GM19238 (cell line): ENCODE data around the gene CAMKK2.
"Not testable (repeated sequence)": the region's sequence is repeated elsewhere in the genome, so short reads cannot be mapped to it uniquely, and the experiment has no call there.

Experiments used
- DNase-seq: peaks from one replicate; pipeline ENCODE4 v3.0.0; 2011; ENCODE audit warnings: low spot score; ENCODE audit not compliant: insufficient read length

The CAMKK2 gene

DNA sequence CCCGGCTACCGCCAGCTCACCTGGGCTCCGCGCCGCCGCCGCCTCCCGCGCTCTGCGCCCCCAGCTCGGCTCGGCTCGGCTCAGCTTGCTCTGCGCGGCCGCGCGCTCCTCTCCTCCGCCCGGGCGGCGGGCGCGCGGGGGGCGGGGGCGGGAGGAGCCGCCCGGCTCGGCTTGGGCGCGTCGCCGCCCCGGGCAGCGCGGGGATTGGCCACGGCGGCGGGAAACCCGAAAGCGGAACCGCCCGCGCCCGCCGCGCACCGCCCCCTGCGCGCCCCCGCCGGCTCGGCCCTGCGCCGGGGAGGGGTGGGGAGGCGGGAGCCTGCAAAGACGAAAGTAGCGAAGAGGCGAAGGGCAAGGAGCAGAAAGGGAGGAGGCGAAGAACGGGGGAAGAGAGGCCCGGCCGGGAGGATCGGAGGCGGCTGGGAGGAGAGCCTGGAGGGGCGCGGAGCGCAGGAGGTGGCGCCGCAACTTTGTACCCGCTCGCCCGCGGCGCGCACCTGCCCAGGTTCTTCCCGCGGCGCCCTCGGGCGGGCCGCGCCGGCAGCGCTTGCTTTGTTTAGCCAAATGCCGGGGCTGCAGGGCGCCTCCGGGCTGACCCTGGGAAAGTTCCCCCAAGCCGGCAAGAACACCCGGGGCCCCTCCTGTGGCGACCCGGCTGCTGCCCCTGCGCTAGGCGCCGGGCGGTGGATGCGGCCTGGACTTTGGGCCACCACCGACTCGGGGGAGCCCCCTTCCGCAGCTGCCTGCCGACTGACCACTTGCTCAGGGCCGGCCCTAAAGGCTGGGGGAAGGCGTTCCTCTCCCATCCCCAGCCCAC, at the start of gene CAMKK2:
CAMKK2 (minus strand) TSS at position 92 of the 817 bp plus-strand sequence. CDS start 22,183 bp downstream, outside the sequence.
- peak; percentile 95 for DNase-seq

DNA sequence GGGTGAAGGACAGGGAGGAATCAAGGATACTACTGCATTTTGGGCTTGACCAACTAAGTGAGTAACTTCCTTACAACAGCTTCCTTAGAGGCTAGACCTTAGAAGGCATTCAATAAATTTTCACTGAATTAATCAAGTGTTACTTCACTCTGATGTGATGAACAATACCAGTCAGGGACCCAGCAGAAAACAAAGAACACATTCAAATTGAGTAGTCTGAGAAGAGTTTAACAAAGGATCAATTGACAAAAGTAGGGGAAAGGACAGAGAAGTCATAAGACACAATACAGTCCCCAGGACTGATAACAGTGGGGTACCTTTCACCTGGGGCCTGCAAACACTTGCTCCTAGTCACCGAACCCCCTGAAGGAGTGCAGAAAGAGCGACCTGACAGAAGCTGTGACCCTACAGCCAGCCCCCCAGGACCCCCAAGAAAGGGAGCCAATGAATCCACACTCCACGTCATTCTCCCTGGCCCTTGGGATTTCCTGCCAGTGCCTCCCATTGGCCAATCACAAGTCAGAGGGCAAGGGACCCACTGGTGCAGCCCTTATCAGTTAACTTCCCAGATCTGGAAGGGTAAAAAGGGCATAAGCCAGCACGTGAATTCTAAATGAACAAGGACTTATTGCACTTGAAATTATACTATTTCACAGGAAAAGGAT, 48.8 kb upstream of the CAMKK2 start:
- DNase-seq = no peak

DNA sequence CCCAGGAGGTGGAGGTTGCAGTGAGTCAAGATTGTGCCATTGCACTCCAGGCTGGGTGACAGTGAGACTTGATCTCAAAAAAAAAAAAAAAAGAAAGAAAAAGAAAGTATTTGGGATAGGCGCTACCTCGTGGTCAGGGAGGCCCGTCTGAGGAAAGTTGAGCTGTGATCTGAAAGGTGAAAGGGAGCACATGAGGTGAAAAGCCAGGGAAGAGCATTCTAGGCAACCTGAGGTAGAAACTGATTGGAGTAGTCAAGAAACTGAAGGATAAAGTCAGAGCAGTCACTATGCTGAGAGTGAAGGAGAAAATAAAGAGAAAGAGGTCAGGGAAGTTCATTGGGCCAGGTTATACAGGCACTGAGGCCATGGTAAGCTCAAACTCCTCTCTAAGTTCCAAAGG, 48.0 kb upstream of the CAMKK2 start:
- no peak for DNase-seq

DNA sequence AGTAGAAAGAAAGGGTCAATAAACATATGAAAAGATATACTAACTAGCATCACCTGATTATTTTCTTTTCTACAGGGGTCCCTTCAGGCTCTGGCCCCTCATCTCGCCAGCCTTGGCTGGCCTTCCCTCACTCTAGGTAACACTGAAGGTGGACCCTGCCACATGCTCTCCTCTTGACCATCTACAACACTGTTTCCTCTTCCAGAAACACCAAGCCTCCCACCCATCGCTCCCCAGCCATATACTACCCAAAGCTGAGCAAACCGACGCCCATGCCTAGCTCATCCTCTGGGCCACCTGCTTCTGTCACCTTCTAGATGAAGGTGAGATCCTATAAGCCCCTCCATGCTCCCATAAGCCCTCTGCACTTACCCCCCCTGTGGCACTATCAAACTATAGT, 40.9 kb upstream of the CAMKK2 start:
- DNase-seq = no peak

DNA sequence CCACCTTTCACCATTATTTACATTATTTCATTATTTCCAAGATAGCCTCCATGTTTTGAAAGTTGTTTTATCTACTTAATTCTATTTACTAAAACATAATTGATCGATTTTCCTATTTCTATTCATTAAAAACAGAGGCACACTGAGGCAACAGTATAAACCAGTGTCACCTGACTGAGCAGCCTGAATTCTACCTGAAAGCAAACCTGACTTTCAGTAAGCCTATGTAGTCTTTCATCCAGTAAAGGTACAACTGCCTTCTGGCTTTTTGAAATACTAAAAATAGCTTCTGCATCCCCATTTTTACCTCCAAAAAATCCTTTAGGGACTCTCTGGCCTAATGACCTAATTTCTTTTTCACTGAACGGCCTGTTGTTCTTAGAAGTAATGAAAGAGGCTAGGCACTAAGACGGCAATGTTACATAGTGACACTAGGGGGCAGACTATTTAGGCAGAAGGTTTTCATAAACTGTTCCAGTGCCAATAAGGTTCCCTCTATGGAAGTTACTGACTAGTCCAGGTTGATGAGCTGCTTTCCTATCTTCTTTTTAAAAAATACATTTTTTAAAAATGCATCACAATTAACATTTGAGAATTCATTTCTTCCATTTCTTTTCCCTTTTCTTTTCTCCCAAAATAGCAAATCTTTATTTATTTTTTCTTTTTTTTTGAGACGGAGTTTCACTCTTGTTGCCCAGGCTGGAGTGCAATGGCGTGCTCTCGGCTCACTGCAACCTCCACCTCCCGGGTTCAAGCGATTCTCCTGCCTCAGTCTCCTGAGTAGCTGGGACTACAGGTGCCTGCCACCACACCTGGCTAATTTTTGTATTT, 38.2 kb upstream of the CAMKK2 start:
- peak; percentile 43 for DNase-seq

DNA sequence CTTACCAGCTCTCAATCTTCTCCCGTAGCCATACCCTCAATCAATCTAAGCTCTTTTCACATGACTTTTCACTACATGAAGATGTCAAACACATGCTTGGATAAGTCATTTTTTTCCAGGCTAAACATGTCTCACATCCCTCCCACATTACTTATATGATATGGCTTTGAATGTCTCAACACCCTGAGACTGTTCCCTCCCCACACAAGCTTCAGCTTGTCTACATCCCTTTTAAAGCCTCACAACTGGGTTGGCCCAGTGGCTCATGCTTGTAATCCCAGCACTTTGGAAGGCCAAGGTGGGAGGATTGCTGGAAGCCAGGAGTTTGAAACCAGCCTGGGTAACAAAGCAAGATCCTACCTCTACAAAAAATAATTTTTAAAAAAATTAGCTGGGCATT, 37.2 kb upstream of the CAMKK2 start:
- DNase-seq = no peak

DNA sequence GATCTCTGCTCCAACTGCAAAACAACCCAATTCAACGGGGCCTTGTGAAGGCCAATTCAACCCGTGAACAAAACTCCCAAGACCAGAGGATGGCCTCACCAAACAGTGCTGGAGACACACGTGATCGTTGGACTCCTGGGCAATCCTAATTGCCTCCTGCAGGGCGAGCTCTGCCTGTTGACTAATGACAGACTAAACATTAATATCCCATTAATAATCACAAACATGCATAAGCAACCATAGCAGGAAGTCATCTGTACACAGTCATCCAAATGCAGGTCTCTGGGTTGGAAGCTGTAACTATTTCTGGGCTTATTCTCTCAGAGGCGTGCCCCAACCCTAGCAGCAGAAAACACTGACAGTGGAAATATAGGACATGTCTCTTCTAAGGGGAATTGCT, 34.7 kb upstream of the CAMKK2 start:
- DNase-seq = no peak

DNA sequence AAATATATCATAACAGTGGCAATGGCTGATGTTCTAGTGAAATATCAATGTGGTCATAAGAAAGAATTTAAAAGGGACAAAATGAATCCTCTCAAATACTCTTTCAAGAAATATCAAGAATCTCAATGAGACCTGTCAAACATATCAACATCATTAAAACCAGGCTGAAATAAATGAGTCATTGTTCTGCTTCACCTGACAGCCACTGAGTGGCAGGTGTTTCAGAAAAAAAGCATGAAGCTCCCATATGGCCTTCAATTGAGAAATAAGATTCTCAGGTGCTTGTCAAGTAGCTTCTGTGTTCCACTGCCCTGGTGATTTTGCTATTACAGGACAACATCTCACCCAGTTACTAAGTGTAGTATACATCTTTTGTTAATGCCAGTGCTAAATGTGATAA, 34.2 kb upstream of the CAMKK2 start:
- no peak for DNase-seq

DNA sequence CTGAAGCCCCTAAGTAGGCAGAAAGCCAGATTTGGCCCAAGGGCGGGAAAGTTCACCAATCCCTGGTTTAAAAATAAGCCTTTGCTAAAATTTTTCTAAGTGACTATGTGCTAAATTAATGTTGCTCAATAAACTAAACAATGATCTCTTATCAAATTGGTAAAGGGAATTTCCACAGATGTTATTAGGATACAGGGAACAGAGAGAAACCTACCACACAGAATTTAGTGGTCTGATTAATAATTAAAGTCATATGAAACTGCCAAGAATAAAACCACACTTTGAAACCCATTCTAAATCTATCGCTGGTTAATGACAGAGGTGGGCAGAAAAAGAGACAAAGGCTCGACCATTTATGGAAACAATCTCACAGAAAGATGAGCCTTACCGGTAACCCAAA, 33.7 kb upstream of the CAMKK2 start:
- DNase-seq = no peak

DNA sequence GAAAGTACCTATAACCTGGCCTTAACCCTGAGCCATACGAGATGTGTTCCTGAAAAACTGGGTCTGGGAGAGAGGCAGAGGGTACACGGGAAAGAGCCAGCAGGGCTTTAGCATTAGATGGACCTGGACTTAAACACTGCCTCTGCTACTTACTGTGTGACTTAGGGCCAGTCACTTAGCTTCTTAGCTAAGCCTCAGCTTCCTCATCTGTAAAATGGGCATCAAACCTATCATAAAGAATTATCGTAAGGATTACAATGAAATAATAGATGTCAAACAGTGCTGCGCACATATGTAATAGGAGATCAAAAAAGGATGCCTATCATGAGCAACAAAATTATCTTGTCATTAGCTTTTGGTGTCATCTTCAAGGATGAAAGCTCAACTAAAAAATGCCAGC, 32.1 kb upstream of the CAMKK2 start:
- no peak for DNase-seq

DNA sequence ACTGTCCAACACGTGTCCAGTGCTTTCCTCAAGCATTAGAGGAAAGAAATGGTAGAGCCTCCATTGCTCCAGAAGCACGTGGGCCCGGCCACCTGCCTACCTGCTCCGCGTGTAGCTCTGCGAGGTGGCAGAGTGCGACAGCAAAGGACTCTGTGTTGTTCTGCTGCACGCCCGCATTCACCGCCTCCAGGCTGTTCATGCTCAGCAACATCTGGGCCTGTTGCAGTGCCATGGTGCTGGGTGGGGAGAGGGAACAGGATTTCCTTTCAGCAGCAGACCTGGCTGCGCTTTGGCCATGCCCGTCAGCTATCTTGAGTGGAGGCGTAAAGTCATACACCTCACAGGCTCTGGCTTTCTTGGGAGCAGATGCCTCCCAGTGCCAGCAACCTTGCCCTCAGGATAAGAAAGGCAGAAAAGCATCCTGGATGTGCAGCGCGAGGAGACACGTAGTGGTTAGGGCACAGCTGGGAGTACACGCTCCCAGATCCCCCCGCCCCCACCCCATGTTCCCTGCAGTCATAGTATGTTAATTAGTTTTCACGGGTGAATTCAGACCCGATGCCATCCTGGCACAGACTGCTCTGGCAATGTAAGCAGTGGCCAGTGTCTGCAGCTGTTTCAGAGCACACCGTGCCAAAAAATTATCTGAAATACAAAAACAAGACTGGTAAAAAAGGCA, 30.6 kb upstream of the CAMKK2 start:
- no peak for DNase-seq

DNA sequence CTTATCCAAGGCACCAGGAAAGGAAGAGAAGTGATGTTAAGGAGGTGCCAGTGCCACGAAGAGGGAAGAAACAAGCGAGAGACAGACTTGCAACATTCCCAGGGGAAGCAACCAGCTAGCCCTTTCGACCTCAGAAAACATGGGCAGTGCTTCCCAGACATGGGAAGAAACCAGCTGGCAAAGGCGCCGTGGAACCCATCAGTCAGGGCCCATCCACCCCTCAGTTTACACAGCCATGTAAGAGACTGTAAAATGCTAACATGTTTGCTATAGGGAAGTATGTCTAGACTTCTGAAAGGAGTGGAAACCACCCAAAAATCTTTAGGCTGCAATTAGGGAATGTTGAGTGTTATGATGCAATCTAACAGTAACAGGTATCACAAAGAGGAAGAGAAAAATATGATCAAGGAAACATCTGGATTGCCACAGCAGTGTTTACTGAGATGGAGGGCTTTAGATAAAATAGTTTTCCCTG, 29.4 kb upstream of the CAMKK2 start:
- DNase-seq = no peak

DNA sequence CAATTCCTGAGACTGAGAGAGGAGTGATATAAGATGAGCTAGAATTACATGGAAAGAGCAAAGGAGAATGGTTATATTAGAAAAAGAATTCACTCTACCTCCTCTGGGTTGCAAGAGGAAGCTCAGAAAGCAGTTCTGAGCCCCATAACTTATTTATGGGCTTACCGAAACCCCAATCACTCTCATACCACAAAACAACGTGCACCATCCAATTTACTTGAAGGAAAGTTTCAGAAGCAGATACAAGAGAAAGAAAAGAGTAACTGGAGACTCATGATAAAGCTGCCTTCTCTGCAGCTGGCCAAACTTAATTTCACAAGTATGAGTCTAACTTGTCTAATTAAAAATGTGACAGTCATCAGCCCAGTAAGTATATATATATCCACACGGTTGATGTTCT, 27.4 kb upstream of the CAMKK2 start:
- no peak for DNase-seq

DNA sequence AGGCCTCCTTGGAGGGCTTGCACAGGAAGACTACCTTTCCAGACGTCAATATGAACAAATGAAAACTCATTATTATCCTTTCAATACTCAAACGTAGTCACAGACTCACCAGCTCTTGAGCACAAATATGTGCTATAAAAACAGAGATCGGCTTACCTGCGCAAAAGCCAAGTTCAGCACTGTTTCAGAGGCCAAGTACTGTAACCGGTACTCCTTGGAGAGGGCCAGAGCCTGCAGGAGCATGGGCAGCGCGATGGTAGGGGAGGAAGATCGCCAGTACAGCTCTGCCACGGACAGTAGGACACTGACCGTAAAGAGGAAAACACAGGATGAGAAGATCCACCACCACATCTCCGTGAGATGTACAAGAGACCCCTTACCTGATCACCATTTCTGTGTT, 21.6 kb upstream of the CAMKK2 start:
- DNase-seq = no peak

DNA sequence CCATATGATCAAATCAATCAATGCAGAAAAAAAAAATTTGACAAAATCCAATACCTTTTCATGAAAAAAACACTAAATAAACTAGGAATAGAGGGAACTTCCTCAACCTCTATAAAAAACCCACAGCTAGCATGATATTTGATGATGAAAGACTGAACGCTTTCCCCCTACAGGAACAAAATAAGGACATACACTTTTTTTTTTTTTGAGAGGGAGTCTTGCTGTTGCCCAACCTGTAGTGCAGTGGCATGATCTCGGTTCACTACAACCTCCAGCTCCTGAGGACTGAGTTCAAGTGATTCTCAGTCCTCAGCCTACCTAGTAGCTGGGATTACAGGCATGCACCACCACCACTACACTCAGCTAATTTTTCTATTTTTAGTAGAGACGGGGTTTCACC, 17.9 kb upstream of the CAMKK2 start:
- no peak for DNase-seq

DNA sequence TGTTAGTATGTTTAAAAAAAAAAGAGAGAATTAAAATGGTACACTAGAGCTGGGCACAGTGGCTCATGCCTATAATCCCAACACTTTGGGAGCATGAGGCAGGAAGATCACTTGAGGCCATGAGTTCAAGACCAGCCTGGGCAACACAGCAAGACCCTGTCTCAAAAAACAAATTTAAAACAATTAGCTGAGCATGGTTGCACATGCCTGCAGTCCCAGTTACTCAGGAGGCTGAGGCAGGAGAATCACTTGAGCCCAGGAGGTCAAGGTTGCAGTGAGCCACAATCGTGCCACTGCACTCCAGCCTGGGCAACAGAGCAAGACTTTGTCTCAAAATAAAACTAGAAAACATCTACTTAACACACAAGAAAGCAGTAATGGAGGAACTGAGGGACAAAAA, 13.7 kb upstream of the CAMKK2 start:
- not testable (repeated sequence) for DNase-seq

DNA sequence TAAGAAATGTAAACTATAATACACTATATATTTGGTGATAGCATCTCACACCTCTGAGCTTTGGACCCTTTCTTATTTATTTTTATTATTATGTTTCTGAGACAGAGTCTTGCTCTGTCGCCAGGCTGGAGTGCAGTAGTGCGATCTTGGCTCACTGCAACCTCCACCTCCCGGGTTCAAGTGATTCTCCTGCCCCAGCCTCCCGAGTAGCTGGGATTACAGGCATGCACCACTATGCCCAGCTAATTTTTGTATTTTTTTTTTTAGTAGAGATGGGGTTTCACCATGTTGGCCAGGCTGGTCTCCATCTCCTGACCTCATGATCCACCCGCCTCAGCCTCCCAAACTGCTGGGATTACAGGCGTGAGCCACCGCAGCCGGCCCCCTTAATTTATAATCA, 10.9 kb upstream of the CAMKK2 start:
- DNase-seq = not testable (repeated sequence)

DNA sequence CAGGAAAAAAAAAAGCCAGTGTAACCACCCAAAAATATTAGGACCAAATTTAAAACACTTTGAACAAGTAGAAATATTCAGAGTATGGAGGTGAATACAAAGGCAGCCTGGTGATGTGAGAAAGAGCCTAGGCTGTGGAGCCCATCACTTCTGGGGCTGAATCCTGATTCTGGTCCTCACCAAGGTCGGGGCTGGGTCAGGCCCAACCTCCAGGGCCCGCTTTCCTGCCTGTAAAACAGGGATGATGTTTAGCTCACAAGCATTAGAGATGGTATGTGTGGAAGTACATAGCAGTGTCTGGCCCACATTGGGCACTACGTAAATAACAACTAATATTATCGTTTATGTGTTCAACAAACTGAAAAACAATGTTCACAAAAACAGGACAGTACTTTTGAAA, 7.8 kb upstream of the CAMKK2 start:
- no peak for DNase-seq

DNA sequence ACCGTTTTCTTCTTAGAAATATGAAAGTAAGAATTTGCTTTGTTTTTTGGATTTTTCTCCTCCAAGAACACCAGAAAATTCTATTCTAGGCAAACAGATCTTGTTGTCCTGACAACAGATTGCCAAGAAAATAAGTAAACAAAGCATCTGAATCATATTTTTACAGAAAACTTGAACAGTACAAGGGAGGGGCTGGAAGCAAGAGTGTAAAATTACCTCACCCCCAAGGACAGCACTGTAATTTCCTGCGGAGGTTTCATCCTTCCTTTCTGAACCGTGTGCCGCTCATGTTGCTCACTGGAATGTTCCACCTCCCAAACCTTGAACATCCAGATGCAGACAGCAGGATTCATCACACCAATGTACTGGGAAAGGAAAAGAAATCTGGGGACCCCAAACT, 5.4 kb upstream of the CAMKK2 start:
- no peak for DNase-seq

DNA sequence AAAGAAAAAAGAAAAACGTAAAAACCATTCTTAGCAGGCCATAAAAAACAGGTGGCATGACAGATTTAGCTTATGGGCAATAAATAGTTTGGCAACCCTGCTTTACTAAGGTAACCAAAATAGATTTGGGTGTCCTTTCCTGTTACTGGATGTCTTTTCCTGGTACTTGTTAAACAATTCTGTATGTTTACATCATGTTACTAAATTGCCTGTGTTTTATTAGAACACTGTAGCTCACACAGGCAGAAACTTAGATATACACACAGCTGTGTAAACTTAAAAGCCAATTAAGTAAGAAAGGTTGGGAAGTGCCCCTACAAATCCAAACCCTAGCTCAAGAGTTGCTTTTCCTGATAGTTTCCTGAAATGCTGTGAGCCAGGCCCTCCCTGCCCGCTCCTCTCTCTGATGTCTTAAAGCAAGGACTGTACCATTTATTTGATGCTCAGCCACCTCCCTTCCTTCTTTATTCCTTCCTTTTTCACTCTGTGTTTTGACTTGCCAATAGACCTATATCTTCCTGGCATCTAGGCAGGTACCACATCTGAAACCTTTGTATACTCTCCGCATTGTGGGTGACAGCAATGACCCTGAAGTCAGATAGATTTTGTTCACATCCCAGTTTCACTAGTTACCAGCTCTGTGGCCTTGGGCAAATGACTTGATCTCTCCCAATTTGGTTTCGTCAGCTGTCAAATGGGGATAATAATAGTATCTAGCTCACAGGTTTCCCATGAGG, 3.7 kb upstream of the CAMKK2 start:
- no peak for DNase-seq

DNA sequence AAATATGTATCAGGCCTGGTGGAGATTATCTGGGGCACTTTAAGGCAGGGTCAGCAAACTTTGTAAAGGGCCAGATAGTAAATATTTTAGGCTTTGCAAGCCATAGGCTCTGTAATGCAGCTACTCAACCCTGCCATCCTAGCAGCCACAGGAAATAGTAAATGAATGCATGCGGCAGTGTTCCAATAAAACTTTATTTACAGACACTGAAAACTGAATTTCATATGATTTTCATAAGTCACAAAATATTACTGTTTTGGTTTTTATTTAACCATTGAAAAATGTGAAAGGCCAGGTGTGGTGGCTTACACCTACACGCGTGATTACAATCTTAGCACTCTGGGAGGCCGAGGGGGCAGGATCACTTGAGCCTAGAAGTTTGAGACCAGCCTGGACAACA, 3.2 kb upstream of the CAMKK2 start:
- DNase-seq = no peak
